T-helper 9 cell (primary cell): ENCODE data around the gene INSM2.
A peak's percentile ranks its signal among the peaks of the same experiment; 100 is the strongest.

Experiments
- DNase-seq: peaks from one replicate; pipeline ENCODE4 v3.0.0-alpha.2; 2020
- total RNA-seq, 2 donors: gene quantifications; one replicate each; lab custom pipeline; 2026; lab: John Stamatoyannopoulos, UW

INSM2 gene, protein sequence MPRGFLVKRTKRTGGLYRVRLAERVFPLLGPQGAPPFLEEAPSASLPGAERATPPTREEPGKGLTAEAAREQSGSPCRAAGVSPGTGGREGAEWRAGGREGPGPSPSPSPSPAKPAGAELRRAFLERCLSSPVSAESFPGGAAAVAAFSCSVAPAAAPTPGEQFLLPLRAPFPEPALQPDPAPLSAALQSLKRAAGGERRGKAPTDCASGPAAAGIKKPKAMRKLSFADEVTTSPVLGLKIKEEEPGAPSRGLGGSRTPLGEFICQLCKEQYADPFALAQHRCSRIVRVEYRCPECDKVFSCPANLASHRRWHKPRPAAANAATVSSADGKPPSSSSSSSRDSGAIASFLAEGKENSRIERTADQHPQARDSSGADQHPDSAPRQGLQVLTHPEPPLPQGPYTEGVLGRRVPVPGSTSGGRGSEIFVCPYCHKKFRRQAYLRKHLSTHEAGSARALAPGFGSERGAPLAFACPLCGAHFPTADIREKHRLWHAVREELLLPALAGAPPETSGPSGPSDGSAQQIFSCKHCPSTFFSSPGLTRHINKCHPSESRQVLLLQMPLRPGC
- total RNA-seq = 0 reads per million in 2 donors

DNA sequence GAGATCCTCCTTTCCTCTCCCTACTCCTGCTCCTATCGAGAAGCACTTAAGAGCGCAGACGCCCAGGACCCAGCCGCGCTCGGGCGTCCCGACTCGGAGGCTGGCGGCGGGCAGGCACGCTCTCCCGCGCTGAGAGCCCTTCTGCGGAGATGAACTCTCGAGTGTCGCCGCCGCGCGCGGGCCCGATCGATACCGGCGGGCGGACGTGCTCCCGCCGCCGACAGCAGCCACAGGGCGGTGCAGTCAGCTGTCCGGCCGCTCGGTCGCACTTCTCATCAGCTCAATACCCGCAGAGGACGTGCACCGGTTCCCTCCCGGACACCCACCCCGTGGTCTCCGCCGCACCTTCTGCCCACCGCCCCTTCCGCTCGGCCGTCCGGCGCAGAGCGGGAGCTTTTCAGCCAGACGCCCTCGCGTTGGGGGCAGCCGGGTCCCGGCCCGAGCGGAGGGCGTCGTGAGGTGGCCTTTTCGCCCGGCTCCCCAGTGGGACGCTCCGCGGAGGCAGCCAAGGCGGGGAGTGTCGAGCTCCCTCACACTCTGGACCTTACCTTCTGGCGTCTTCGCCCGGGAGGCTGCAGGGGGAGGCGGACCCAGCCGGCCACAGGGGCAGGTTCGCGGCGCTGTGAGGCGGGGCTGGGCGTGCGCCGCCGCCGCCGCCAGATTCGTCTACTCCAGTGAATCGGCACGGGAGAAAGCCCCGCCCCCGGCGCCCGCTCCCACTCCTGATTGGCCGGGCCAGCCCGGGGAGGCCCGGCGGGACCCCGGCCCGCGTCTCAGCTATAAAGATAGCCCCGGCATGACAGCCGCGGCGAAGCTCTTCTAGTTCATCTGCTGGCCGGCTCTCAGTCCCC is at the start of gene INSM2:
Gene INSM2, plus strand, starts transcription at position 808 of the 851 bp plus-strand sequence. CDS start 89 bp downstream, outside the sequence.
- DNase-seq = peak; percentile 14

DNA sequence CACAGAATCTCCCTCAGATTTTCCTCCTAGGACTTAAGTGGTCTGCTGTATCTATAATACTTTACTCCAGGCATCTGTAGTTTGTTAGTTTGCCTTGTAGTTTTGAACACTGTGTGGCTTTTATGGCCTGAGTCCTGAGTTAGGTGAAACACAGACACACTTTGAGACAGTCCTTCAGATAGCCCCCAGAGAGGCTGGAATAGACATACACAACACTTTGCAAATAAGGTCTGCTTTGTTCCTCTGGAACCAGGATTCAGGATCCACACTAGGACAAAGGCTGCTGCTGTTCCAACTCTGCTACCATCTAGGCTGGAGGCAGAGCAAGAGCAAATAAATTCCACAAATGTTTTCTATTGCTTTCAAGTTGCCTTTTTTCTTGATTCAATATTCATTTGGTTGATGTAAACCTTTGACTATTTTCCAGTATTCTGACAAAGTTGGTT is 41.4 kb upstream of the INSM2 start:
- DNase-seq = no peak

DNA sequence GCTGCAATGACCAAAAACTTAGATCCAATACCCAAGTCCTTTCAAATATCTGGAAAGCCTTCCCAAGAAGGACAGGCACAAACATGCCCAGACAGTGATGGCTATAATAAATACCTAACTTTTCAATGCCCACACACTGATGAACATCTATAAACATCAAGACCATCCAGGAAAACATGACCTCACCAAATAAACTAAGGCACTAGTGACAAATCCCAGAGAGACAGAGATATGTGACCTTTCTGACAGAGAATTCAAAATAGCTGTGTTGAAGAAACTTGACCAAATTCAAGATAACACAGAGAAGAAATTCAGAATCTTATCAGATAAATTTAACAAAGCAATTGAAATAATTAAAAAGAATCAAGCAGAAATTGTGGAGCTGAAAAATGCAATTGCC is 38.7 kb upstream of the INSM2 start:
- DNase-seq = no peak

DNA sequence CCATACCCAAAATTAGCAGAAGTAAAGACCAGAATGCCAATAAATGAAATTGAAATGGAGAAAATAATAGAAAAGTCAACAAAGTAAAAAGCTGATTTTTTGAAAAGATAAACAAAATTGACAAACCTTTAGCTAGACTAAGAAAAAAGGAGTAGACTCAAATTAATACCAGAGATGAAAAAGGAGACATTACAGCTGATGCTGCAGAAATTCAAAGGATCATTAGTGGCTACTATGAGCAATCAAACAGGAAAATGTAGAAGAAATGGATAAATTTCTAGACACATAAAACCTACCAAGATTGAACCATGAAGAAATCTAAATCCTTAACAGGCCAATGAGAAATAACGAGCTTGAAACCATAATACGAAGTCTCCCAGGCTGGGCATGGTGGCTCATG is 34.8 kb upstream of the INSM2 start:
- no peak for DNase-seq

DNA sequence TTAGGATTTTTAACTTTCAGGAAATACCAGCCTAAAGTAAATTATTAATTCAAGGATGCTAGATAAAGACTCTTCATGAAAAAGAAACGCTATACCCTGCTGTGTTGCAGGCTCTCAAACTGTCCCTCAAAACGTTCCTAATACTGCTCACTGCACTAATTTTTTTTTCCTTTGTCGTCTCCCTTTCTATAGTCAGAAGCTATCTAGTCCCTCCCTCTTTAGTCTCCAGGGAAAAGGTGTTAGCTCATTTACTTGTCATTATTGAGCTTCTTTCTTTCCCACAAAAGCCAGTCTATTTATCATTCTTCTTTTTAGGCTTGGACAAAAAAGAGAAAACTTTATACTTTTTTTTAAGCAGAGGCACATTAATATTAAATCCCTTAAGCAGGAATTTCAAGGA is 30.3 kb upstream of the INSM2 start:
- no peak for DNase-seq

DNA sequence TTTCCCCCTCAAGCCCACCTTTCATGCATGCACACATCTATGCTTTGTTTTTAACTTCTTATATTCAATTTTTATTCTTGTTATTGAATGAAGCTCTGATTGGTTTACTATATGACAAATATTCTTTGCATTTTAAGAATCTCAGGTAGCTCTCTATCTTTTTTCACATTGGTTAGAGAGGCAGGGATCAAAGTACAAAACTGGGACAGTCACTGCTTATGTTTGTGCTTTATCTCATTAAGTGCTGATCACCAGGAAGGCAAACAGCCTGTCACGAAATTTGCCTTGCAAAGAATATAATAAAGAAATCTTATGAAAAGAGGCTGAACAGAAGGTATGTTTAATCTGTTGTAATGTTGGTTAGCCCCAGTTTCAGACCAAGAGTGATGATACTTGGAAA is 29.7 kb upstream of the INSM2 start:
- no peak for DNase-seq

DNA sequence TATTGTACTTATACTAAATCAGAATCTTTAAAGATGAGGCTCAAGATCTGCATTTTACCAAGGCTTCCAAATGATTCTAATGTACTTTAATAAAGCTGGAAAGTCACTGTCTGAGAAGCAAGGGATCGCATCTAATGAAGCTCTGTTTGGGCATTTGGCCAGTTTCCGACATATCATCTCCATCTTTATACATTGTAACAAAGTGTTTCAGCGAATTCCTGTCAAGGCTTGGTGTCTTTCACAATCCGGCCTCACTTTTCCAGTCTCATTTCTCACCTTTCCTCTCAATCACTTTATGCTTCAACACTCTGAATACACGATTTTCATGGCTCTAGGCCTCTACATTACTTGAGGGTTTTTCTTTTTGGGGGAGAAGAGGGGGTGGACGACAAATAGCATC is 27.5 kb upstream of the INSM2 start:
- DNase-seq = no peak

DNA sequence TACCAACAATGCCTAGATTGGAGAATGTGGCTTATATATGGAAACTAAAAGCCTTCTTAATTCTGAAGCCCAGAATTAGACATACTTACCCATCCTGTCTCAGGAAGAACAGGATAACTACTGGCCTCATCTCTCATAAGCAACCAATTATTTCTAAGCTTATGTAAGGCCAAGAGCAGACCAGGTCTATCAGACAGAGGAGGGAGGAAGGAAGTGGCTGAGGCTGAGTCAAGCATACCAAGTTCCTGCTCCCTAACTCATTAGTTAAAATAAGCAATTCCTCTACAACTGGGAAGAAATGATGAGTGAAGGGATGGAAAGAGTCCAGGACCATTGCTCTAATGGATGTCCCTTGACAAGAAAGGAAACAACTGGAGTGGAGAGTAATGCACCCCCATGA is 27.0 kb upstream of the INSM2 start:
- DNase-seq = no peak

DNA sequence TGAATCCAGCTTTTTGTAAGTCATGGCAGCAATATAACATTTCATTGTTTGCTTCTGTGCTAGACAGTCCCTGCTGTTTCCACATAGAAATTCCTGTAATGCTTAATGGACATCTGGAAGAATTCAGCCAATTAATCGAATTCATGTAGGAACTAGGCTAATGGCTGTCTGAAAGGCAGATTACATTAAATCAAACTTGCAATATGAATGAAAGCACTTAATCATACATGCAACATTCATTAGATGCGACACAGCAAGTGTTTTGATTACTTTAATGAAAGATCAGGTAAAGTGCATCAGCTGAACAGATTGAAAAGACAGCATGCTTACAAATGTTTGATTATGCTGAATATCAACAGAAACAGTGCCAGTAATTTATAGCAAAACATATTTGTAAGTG is 24.1 kb upstream of the INSM2 start:
- DNase-seq = no peak

DNA sequence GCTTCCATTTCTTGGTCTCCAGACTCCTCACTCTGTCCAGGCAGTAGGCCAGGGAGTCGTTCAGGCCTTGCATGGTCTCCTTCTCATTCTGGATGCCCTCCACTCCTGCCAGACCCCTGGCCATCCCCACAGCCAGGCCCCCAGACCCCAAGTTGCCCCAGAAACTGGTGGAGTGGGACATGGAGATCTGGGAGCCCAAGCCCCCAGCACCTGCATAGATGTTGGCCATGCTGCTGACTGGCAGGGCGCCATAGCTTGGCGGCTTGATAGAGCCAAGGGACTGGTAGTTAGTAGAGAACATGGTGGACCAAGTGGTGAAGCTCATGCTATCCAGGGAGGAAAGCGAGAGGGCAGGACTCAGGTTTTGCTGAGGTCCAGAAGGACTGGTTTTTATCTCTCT is 21.2 kb upstream of the INSM2 start:
- DNase-seq = no peak

DNA sequence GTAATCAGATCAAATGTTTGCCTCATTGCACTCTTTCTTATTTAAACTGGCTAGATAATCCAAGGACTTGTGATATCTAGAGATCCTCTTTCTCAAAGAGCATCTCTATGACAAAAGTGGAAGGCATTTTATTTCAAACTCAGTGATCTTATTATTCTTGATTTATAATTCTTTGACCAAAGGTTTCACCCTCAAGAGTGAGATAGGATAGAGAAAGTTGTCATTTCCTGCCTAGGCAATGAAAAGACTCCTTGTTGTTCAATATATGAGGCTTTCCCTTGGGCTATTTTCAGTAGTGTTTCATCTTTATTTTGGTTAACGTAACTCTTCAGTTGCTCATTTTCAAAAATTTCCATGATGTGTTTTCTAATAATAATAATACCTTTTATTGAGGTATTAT is 18.0 kb upstream of the INSM2 start:
- no peak for DNase-seq

DNA sequence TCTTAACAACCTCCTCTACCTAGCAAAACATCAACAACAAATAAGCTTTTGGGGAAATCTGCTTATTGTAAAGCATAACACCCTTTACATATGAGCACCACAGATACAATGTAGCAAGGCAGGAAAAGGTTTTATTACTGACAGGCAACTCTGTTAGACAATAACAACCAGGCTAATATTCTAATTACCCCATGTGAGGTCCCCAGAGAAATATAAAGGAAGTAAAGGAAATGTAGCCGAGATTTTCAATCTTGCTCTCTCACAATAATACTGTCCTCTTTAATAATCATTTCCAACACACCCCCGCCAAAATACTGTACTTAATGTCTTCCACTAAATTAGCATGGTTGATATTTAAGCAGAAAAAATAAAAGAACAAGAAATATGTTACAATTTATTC is 14.0 kb upstream of the INSM2 start:
- DNase-seq = no peak

DNA sequence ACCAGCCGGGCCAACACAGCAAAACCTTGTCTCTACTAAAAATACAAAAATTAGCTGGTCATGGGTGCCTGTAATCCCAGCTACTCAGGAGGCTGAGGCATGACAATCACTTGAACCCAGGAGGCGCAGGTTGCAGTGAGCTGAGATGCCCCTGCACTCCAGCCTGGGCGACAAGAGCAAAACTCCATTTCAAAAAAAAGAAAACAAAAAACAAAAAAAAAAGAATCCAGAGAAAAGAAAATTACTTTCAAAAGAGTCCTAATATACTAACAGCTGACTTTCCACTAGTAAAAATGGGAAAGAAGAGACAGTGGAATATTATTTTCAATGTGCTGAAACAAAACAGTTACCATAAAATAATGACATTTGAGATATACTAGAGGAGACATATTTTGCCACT is 8.3 kb upstream of the INSM2 start:
- DNase-seq = no peak

DNA sequence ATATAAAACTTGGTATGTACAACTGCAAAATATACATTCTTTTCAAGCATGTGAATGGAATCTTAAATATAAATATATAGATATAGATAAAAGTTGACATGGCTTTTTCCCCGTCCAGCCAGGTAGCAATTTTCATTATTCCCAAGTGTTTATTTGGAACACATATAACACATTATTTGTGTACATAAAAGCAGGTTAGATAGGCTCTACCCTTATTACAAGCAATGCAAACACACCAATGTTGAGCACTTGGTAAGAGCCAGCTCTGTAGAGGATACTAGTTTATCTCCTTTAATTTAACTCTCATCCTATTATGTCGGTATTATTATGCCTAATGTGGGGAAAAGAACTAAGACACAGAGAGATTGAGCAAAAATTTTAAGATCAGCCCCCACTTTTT is 7.0 kb upstream of the INSM2 start:
- DNase-seq = no peak

DNA sequence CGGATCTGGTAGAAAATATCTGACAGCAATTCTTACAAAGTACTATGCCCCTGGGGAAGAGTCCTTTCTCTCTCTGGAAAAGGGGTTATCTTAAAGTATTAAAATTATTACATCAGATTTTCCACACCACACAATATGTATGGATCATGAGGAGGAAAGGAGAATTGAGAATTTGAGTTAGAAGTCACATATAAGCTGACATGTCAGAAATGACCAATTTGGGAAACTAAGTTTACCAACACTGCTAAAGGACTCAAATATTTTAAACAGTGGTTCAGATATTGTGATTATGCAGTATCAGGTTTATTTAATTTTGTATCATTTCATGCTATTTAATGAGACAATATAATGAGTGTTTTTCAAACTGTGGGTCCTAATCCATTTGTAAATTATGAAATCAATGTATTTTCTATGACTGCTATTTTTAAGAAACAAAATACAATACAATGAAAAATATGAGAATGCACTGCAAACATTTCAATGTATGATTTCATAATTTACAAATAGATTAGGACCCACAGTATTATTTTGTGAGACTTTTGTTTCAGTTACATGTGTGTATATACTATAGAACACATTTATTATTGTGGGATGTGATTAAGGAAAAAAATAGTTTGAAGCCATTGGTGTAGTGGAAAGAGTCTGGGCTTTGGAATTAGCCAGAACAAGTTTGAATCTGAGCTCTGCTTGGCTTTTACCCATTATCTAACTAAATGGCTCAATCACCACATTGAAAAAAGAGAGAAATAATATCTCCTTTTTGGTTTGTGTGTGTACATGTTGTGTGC is 1.8 kb upstream of the INSM2 start:
- no peak for DNase-seq

DNA sequence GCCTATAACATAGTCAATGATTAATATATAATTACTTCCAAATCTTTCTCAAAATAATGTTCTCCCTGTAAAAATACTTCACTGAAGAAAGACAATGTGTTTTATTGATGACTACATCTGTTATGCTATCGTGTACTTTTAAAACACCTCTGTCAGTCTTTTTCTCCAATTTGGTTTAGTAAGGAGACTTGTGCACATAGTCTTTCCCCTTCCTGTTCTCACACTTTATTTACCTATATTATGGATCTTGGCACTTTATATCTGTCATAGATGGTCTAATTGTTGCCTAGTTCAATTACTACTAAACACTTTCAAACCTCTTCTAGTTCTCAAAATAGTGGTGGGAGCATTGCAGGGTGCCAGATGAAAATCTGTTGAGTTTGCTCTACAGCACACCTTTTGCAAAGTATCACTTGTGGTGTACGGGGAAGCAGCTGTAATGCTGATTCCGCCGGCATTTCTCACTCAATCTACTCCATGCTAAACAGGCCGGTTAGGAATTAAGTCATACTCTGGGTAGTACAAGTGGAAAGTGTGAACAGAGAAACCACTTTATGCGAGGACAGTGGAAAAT is 1.1 kb upstream of the INSM2 start:
- DNase-seq = no peak

DNA sequence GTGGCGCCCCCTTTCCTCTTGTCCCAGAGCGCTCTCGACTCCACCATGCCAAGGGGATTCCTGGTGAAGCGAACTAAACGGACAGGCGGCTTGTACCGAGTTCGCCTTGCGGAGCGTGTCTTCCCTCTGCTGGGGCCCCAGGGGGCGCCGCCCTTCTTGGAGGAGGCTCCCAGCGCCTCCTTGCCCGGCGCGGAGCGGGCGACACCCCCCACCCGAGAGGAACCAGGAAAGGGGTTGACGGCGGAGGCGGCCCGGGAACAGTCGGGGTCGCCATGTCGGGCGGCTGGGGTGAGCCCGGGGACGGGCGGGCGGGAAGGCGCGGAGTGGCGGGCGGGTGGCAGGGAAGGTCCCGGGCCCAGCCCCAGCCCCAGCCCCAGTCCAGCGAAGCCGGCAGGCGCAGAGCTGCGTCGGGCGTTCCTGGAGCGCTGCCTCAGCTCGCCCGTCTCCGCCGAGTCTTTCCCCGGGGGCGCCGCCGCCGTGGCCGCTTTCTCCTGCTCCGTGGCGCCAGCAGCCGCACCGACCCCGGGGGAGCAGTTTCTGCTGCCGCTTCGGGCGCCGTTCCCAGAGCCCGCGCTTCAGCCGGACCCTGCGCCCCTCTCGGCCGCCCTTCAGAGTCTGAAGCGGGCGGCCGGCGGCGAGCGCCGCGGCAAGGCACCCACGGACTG is 376 bp downstream of the INSM2 start:
- DNase-seq = no peak

DNA sequence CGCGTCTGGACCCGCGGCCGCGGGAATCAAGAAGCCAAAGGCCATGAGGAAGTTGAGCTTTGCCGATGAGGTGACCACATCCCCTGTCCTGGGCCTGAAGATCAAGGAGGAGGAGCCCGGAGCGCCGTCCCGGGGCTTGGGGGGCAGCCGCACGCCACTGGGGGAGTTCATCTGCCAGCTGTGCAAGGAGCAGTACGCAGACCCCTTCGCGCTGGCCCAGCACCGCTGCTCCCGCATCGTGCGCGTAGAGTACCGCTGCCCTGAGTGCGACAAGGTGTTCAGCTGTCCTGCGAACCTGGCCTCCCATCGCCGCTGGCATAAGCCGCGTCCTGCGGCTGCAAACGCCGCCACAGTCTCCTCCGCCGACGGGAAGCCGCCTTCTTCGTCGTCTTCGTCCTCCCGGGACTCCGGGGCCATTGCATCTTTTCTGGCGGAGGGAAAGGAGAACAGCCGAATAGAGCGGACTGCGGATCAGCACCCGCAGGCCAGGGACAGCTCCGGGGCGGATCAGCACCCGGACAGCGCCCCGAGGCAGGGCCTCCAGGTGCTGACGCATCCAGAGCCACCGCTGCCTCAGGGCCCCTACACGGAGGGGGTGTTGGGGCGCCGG is 1.0 kb downstream of the INSM2 start:
- peak; percentile 50 for DNase-seq

DNA sequence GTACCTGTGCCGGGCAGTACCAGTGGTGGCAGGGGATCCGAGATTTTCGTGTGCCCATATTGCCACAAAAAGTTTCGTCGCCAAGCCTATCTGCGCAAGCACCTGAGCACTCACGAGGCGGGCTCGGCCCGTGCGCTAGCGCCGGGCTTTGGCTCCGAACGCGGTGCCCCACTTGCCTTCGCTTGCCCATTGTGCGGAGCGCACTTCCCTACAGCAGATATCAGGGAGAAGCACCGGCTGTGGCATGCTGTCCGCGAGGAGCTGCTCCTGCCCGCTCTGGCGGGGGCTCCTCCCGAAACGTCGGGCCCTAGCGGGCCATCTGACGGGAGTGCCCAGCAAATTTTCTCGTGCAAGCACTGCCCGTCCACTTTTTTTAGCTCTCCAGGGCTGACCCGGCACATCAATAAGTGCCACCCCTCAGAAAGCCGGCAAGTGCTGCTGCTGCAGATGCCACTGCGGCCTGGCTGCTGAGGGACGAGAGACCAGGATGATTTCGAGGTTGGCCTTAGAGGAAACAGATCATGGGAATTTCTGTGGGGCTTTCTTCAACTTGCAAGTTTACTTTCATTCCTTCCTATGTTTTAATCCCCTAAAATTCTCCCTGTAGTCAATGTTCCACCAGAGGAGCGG is 1.6 kb downstream of the INSM2 start:
- DNase-seq = no peak

DNA sequence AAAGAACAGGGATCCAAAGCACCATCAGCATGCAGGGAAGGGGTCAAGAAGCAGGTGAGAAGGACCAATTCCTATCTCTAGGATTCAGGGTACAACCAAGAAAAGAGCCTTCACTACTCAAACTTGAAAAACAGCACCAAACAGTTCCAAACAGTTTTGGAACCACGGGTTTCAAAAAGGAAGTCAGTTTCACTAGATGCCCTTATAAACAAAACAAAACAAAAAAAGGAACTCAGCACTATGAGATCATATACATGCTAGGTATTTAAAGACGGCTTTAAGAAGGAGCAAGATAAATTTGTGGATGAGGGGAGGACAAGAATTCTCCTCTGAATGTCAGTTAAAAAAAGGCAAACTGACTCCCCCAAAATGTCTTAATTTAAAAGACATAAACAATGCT is 6.0 kb downstream of the INSM2 start:
- DNase-seq = no peak

DNA sequence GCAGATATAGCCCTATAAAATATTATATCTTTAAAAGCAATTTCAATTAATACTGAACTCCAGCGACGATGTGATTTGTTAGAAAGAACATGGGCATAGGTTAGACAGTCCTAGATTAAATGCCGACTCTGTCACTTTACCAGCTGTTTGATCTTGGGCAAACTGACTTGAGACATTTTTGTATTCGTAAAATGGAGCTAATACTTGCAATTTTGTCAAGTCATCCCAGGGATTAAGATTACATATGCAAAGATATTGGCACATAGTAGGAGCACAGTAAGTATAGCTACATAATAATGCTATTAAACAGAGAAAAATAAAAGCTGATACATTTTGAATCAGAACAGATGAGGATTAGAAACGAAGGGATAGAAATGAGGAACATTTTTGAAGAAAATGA is 9.0 kb downstream of the INSM2 start:
- DNase-seq = no peak
